HG02588 (cell line): ENCODE data around the gene EFCAB8.
"Not testable (repeated sequence)": the region's sequence is repeated elsewhere in the genome, so short reads cannot be mapped to it uniquely, and the experiment has no call there.

Source experiments
- ATAC-seq: cut with Tn5 transposase; IDR thresholded peaks from one replicate; pipeline ENCODE4 v1.9.1; 2021; ENCODE audit warnings: mild to moderate bottlenecking, moderate library complexity; ENCODE audit not compliant: unreplicated experiment

Gene EFCAB8

GRCh38 chr20:32943490-32944052 lies 84.8 kb downstream of the EFCAB8 start:
- no peak for ATAC-seq

GRCh38 chr20:32945710-32946221 lies 87.0 kb downstream of the EFCAB8 start:
- no peak for ATAC-seq

DNA sequence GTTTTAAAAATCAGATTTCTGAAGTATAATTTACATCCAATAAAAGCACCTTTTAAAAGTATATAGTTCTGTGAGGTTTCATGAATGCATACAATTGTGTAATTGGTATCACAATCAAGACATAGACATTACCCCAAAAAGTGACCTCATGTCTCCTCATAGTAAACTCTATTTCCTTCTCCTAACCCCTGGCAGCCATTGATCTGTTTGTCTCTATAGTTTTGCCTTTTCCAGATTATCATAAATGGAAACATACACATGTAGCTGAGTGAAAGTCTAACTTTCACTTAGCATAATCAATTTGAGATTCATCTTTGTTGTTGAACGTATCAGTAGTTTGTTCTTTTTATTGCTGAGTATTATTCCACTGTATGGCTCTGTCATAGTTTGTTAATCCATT lies 87.9 kb downstream of the EFCAB8 start:
- ATAC-seq, result no peak

GRCh38 chr20:32950539-32950938 lies 91.8 kb downstream of the EFCAB8 start:
- not testable (repeated sequence) for ATAC-seq

- no peak for ATAC-seq
Observed at GRCh38 chr20:32957459-32957858, 98.7 kb downstream of the EFCAB8 start.

DNA sequence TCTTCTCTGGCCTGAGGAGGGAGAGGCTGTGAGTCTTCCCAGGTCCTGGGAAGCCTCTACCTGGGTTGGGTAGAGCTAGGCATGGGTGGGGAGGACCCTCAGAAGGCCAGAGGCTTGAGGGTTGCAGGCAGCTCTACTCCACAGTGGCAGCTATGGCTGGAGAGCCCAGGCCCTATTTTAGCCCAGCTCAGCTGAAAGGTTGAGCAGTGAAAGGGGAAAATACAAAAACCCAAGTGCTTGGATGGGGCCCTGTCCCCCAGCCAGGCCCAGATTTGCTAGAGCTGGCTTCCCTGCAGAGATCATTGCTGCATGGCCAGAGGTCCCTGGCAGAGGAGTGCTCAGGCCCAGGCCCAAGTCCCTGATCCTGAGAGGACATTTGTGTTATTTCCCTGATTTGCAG lies 99.9 kb downstream of the EFCAB8 start:
- no peak for ATAC-seq

- ATAC-seq, result no peak
Observed at GRCh38 chr20:32959351-32960221, 100.9 kb downstream of the EFCAB8 start.

GRCh38 chr20:32960222-32960518 lies 101.4 kb downstream of the EFCAB8 start:
- no peak for ATAC-seq

DNA sequence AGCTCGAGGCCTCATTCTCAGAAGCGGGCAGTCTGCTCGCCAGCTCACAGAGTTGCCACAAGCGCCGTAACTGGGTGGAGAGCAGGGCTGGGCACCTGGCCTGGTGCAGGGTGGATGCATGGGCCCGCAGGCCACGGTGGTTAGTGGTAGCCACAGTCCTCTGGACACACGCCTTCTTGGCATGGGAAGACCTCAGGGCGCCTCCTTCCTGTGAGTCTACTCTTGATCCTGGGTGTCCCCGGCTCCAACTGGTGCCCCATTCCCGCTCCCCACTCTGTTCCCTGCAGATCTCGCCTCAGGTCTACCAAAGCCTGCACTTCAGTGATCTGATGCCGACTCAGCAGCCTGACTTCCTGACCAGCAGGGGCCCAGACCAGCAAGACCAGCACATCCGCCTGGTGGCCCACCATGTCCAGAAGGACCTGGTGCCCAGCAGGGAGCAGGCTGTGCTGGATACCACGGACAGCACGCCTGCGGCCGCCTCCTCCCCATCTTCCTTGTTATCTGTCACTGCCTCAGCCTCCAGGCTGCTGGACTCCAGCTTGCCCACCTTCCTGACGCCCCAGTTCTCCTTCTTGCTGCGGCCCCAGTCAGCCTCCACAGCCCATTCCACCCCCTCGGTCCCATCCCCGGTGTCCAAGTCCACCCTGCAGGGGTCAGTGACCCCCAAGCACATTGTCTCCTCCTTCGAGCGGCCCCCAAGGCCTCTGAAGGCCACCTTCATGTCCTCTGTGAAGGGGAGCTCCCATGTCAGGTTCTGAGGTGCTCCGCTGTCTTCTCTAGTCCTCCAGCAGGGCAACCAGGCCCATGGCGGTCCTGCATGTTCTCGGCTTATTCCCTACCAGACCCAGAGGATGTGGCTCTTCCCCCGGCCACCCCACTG lies 102.4 kb downstream of the EFCAB8 start:
- ATAC-seq, result no peak

GRCh38 chr20:32962053-32962452 lies 103.3 kb downstream of the EFCAB8 start:
- no peak for ATAC-seq

GRCh38 chr20:32962646-32963045 lies 103.9 kb downstream of the EFCAB8 start:
- not testable (repeated sequence) for ATAC-seq

- ATAC-seq, result no peak
Observed at GRCh38 chr20:32963176-32963575, 104.5 kb downstream of the EFCAB8 start.

DNA sequence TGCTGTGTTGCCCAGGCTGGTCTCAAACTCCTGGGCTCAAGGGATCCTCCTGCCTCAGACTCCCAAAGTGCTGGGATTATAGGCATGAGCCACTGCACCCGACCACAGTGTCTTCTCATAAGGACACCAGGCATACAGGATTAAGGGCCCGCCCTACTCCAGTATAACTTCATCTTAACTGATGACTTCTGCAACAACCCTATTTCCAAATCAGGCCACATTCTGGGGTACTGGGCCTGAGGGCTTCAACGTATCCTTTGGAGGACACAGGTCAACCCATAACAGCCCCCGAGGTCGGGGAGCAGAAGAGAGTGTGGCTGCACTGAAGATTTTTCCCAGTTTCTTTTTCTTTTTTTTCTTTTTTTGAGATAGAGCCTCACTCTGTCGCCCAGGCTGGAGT lies 105.9 kb downstream of the EFCAB8 start:
- ATAC-seq, result no peak

DNA sequence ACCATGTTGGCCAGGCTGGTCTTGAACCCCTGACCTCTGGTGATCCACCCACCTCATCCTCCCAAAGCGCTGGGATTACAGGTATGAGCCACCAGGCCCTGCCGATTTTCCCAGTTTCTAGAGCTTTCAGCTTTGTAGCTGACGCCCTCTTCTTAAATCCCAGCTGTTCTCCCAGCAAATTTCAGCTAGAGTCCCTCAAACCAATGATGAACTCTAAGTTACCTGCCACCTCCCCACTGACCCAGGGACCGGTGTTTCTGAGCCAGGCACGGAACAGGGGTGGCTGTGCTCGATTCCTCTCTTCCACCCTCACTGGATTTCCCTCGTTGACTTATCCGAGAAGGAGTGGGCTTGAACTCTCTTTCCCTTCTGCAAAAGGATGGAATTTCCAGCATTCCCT lies 106.4 kb downstream of the EFCAB8 start:
- ATAC-seq, result no peak

GRCh38 chr20:32965581-32966373 lies 107.1 kb downstream of the EFCAB8 start:
- ATAC-seq, result no peak

DNA sequence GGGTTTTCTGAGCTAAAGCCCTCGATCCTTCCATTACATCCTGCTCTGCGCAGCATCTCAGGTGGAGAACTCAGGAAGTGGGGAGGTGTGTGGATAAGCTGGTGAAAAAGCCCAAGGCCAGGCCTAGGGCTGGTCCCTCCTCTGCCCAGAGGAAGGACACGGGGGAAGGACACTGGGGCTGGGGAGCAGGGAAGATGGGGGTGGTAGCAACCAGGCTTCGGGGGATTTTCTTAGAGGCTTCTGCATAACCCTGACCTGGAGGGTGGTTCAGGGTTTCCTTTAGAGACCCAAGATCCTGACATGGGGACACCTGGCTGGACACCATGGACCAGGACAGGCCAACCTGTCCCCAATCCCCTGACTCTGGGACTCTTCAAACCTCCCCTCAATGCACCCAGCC lies 107.7 kb downstream of the EFCAB8 start:
- ATAC-seq, result no peak

- ATAC-seq, result no peak
Observed at GRCh38 chr20:32966881-32967781, 108.4 kb downstream of the EFCAB8 start.

DNA sequence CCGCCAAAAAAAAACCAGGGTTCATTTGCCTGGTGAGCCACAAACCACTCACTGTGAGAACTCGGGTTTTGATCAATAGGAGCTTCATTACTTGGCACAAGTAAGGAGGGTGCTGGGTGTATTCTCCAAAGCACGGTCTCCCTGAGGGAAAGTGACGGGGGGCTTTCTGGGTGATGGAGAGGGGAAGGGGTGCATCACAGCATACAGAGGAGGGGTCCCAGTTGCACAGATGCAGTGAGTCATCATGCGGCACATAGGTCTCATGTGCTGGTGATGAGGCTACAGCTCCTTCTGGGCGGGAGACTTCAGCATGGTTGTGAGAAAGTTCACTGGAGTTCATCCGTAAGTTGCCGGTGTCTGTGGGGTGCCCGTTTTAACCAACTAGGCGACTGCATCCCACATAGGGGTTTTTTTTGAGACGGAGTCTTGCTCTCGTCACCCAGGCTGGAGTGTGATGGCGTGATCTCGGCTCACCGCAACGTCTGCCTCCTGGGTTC lies 109.3 kb downstream of the EFCAB8 start:
- no peak for ATAC-seq

DNA sequence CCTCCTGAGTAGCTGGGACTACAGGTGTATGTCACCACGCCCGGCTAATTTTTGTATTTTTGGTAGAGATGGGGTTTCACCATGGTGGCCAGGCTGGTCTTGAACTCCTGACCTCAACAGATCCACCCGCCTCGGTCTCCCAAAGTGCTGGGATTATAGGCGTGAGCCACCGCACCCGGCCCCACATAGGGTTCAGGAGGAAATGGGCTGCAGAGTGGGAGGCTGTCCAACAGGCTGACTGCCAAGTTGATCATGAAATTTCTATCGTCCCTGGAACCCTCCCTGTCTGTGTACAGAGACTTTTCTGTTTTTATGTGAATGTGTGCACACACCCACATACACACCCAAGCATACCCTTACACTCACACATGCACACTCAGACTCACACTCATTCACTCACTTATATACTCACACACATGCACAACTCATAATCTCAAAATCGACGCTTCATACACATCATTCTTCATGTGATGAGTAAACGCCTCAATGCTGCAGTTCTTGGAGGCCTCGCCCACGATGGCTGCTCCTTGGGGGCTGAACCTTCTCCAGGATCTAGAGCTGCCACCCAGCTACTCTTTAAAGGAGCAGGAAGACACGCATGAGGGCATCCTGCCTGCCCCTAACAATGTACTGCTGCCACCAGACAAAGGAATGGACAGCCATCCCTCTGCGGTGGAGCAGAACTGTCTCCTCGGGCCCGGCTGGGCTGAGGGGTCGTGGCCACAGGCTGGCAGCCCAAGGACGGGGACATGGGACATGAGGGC lies 109.9 kb downstream of the EFCAB8 start:
- no peak for ATAC-seq
